Nephron (organoid): Measurements from ENCODE around the gene COL4A4.

Experiments
- H3K27ac Mint-ChIP-seq, 3 experiments: 2 replicates each; pipeline ENCODE4 v1.8.0; 2020; ENCODE audit warnings: mixed read lengths in 3 of 3, mild to moderate bottlenecking in 2 of 3, moderate library complexity in 1 of 3
- H3K27me3 Mint-ChIP-seq: 2 replicates; pipeline ENCODE4 v1.8.0; 2021; ENCODE audit warnings: low read depth, mild to moderate bottlenecking, moderate library complexity, mixed read lengths
- H3K36me3 Mint-ChIP-seq: 2 replicates; pipeline ENCODE4 v1.8.0; 2020; ENCODE audit warnings: low read depth, mixed read lengths
- H3K4me1 Mint-ChIP-seq: 2 replicates; pipeline ENCODE4 v1.8.0; 2020; ENCODE audit warnings: mixed read lengths
- H3K4me3 Mint-ChIP-seq, 3 experiments: 2 replicates each; pipeline ENCODE4 v1.8.0; 2020; ENCODE audit warnings: mild to moderate bottlenecking in 3 of 3, mixed read lengths in 3 of 3, moderate library complexity in 2 of 3
- H3K9me3 Mint-ChIP-seq: 2 replicates; pipeline ENCODE4 v1.8.0; 2020; ENCODE audit warnings: mixed read lengths
- TF ChIP-seq, protein P1 (sequence below), 3 experiments: fragments of 200-600 bp; sonication (generic); IDR thresholded peaks; one replicate each; pipeline ENCODE4 v1.5.0; 2021; ENCODE audit warnings: antibody characterized with exemption in 3 of 3; ENCODE audit not compliant: unreplicated experiment in 3 of 3

Gene COL4A4

DNA sequence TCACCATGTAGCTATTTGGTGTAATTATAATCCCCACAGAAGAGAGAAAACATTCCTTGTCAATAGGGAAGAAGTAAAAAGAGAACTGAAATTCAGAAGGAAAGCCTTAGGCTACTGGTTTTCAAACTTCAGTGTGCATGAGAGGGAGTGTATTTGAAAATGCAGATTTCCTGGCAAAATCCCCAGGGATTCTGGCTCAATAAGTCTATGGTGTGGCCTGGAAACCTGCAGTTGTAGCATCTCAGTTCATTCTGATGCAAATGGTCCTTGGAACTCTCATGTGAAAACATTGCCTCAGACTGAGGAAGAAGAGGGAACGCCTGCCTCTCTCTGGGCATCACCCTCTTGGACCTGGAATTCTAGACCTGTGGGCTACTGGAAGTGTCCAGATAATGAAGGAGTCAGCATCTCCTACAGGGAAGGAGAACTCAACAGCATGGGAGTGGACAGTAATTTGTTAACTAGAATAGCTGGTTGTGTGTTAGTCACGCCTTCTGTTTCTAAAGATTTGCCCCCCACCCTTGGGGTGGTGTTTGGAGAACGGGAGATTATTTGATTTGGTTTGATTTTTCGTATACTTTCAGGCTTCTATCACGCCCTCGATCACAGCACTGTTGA, 21.7 kb upstream of the COL4A4 start:
- Mint-ChIP-seq H3K27ac (no peak overlapping the region), H3K36me3 (no peaks in the 10 kb centered on the region), H3K4me1 (peaks cover 30% of the 10 kb centered on the region), H3K4me3 (no peak overlapping the region), H3K9me3 (peaks cover 3% of the 10 kb centered on the region), H3K27me3 (peaks cover 4% of the 10 kb centered on the region)
- TF ChIP-seq, protein P1, sequence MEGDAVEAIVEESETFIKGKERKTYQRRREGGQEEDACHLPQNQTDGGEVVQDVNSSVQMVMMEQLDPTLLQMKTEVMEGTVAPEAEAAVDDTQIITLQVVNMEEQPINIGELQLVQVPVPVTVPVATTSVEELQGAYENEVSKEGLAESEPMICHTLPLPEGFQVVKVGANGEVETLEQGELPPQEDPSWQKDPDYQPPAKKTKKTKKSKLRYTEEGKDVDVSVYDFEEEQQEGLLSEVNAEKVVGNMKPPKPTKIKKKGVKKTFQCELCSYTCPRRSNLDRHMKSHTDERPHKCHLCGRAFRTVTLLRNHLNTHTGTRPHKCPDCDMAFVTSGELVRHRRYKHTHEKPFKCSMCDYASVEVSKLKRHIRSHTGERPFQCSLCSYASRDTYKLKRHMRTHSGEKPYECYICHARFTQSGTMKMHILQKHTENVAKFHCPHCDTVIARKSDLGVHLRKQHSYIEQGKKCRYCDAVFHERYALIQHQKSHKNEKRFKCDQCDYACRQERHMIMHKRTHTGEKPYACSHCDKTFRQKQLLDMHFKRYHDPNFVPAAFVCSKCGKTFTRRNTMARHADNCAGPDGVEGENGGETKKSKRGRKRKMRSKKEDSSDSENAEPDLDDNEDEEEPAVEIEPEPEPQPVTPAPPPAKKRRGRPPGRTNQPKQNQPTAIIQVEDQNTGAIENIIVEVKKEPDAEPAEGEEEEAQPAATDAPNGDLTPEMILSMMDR (IDR thresholded peaks at IDR 0.05; ENCODE audit: unreplicated experiment in 3 of 3), result no peak

DNA sequence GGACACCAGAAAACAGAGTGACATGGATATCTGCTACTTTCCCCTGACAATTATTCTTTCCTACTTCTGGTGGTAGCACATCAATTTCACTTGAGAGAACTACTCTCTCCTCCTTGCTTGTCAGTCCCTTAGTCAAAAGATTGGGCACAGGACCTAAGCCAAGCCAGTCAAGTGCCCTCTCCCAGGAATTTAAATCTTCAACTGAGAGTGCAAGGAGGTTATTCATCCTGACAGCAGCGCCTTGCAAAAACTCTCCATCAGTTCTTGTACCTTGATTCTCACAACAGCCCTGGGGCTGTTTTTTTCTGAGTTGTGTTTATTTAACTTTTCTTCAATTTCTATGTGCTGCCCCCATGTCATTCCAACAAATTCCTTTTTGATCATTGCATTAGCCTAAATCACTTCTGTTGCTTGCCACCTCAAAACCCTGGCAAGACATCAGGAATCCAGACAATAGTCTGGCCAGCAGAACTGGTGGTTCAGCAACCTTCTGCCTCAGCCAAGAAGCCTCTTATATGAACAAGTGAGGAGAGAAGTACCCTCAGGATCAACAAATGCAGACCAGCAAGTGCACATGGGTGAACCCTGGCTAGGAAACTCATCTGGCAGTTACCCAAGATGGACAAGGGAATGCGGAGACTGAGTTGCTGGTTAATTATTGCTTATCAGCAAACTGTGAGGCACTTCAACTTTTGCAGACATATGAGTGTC, 19.8 kb upstream of the COL4A4 start:
- H3K27me3 Mint-ChIP-seq, result peaks cover 4% of the 10 kb centered on the region
- H3K4me1 Mint-ChIP-seq, result peaks cover 25% of the 10 kb centered on the region
- H3K27ac Mint-ChIP-seq, result peak overlapping the region; percentile 75 to 90 (median 90)
- H3K9me3 Mint-ChIP-seq, result peaks cover 3% of the 10 kb centered on the region
- H3K36me3 Mint-ChIP-seq, result no peaks in the 10 kb centered on the region
- no peak overlapping the region for H3K4me3 Mint-ChIP-seq
- TF ChIP-seq, protein P1 (IDR thresholded peaks at IDR 0.05; ENCODE audit: unreplicated experiment in 3 of 3), result no peak

DNA sequence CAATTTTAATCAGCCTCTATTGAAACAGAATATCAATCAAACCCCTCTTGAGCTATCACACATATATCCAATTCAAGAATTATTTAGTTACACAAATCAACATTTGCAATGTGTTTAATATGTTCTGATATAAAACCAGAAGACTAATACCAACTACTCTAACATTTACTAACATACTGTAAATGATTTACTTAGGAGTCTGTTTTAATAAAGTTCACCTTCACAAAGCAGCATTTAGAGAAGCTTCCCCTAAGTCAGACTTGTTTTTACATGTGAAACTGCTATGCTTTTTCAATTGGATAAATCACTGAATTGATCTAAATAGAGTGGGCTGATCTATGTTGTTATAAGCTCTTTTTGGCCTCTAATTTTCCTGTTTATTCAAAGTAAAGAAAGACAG, 18.8 kb upstream of the COL4A4 start:
- peak overlapping the region; percentile 90 to 92 (median 90) for H3K27ac Mint-ChIP-seq
- peaks cover 4% of the 10 kb centered on the region for H3K27me3 Mint-ChIP-seq
- no peak overlapping the region for H3K4me3 Mint-ChIP-seq
- H3K4me1 Mint-ChIP-seq, result peaks cover 15% of the 10 kb centered on the region
- no peaks in the 10 kb centered on the region for H3K36me3 Mint-ChIP-seq
- peaks cover 3% of the 10 kb centered on the region for H3K9me3 Mint-ChIP-seq
- TF ChIP-seq, protein P1 (IDR thresholded peaks at IDR 0.05; ENCODE audit: unreplicated experiment in 3 of 3), result no peak

DNA sequence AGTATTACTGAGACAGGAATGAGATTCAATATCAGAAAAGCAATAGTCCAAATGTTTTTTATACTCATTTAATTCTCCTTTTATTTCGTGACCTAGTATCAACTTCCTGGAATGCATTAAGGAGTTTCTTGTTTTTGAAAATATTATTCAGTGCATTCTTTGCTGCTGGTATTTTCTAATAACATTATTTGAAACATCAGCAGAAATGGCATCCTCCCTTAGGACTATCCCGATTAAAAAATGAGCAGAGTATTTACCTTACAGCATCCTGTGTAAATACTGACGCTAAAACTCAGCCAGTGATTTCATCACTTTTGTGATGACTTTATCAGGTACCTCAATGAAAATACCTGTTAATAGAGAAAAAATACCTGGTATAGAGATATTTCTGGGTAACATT, 16.8 kb upstream of the COL4A4 start:
- Mint-ChIP-seq H3K4me3 (peak overlapping the region in 1 of 3 experiments; percentile 7), H3K4me1 (peaks cover 9% of the 10 kb centered on the region), H3K27ac (peak overlapping the region; percentile 79 to 88 (median 87)), H3K27me3 (peaks cover 4% of the 10 kb centered on the region), H3K9me3 (peaks cover under 1% of the 10 kb centered on the region), H3K36me3 (no peaks in the 10 kb centered on the region)
- TF ChIP-seq, protein P1 (IDR thresholded peaks at IDR 0.05; ENCODE audit: unreplicated experiment in 3 of 3), result no peak

DNA sequence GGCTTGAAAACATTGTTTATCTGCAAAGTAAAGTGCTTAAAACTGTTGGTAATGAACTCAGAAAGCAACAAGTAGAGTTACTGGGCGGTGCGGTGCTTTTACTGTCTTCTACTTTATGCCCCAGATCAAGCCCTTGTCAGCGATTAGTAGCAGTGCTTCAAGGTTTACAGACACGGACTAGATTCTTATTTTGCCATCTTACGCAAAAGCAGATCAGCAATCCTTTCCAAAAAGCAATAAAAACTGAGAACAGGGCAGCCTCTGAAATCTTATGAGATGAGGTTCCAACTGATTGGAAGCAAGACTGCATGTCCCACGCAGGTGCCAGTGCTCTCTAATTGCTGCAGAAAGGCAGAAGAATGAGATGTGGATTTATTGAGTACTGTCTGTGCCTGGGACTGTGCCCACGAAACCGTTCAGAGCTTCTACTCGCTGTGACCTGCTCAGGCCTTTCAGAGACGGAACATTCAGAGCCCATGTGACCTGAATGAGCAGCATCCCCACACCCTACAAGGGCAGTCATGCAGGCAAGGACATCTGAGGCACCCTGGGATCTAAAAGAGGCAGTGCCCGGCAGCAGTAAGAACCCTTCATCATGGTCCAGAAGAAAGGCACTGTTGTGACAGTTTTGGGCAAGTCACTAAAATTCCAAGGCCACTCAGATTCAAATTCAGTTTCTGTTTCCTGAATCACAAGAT, 16.1 kb upstream of the COL4A4 start:
- Mint-ChIP-seq H3K9me3 (no peaks in the 10 kb centered on the region), H3K36me3 (no peaks in the 10 kb centered on the region), H3K4me1 (peaks cover 9% of the 10 kb centered on the region), H3K27ac (peak overlapping the region; percentile 79 to 88 (median 87)), H3K4me3 (peak overlapping the region in 1 of 3 experiments; percentile 7), H3K27me3 (peaks cover 4% of the 10 kb centered on the region)
- TF ChIP-seq, protein P1 (IDR thresholded peaks at IDR 0.05; ENCODE audit: unreplicated experiment in 3 of 3), result no peak
